Left forelimb (tissue), 1 donor: ENCODE results near the gene EIPR1.
"Not testable (repeated sequence)": the region's sequence is repeated elsewhere in the genome, so short reads cannot be mapped to it uniquely, and the experiment has no call there.

ENCODE experiments used
- DNase-seq: peaks from one replicate; pipeline ENCODE4 v3.0.0-alpha.2; 2018; ENCODE audit warnings: low spot score

Gene EIPR1

GRCh38 chr2:3192920-3193319 is 184.7 kb downstream of the EIPR1 start:
- DNase-seq, result no peak

- DNase-seq, result no peak
Measured at GRCh38 chr2:3192281-3192818, 185.3 kb downstream of the EIPR1 start.

GRCh38 chr2:3189961-3190360 is 187.7 kb downstream of the EIPR1 start:
- DNase-seq, result no peak

GRCh38 chr2:3189076-3189591 is 188.5 kb downstream of the EIPR1 start:
- DNase-seq, result no peak

- no peak for DNase-seq
Measured at GRCh38 chr2:3188405-3188946, 189.1 kb downstream of the EIPR1 start.

- DNase-seq, result no peak
Measured at GRCh38 chr2:3187467-3187866, 190.2 kb downstream of the EIPR1 start.

- no peak for DNase-seq
Measured at GRCh38 chr2:3186766-3187165, 190.9 kb downstream of the EIPR1 start.

GRCh38 chr2:3185910-3186309 is 191.7 kb downstream of the EIPR1 start:
- no peak for DNase-seq

- DNase-seq, result no peak
Measured at GRCh38 chr2:3185256-3185655, 192.4 kb downstream of the EIPR1 start.

GRCh38 chr2:3184167-3184566 is 193.5 kb downstream of the EIPR1 start:
- DNase-seq, result no peak

GRCh38 chr2:3183766-3184165 is 193.9 kb downstream of the EIPR1 start:
- no peak for DNase-seq

- DNase-seq, result no peak
Measured at GRCh38 chr2:3182848-3183247, 194.8 kb downstream of the EIPR1 start.

GRCh38 chr2:3181416-3182010 is 196.1 kb downstream of the EIPR1 start:
- no peak for DNase-seq

GRCh38 chr2:3180909-3181221 is 196.8 kb downstream of the EIPR1 start:
- not testable (repeated sequence) for DNase-seq

GRCh38 chr2:3180082-3180908 is 197.3 kb downstream of the EIPR1 start:
- DNase-seq, result no peak

GRCh38 chr2:3179626-3180025 is 198.0 kb downstream of the EIPR1 start:
- DNase-seq, result no peak

GRCh38 chr2:3179208-3179607 is 198.4 kb downstream of the EIPR1 start:
- no peak for DNase-seq

GRCh38 chr2:3178578-3179031 is 199.0 kb downstream of the EIPR1 start:
- no peak for DNase-seq

GRCh38 chr2:3177891-3178577 is 199.6 kb downstream of the EIPR1 start:
- DNase-seq, result no peak

GRCh38 chr2:3176869-3177255 is 200.8 kb downstream of the EIPR1 start:
- no peak for DNase-seq

GRCh38 chr2:3176071-3176868 is 201.3 kb downstream of the EIPR1 start:
- no peak for DNase-seq

- DNase-seq, result no peak
Measured at GRCh38 chr2:3175568-3175955, 202.1 kb downstream of the EIPR1 start.
